Measurements from ENCODE around the gene NUTM2E.
"Not testable (repeated sequence)": the region's sequence is repeated elsewhere in the genome, so short reads cannot be mapped to it uniquely, and the experiment has no call there.

DNA sequence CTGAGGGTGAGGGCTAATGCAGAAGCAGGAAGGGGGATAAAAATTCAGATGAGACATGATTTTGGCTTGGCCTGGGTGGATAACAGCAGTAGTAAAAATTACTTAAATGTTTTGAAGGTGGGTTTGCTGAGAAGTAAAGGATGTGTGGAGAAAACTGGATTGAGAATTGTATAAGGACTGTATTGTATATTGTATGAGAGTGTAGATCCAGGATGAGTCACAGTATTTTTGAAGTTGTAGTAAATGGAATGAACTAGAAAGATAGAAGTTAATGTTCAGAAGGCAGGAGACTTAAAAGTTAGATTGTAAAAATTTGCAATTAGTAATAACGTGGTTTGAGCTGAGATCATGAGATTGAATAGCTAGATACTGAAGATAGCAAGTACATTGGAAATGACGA is 10.2 kb upstream of the NUTM2E start:
- TF ChIP-seq, protein P1, sequence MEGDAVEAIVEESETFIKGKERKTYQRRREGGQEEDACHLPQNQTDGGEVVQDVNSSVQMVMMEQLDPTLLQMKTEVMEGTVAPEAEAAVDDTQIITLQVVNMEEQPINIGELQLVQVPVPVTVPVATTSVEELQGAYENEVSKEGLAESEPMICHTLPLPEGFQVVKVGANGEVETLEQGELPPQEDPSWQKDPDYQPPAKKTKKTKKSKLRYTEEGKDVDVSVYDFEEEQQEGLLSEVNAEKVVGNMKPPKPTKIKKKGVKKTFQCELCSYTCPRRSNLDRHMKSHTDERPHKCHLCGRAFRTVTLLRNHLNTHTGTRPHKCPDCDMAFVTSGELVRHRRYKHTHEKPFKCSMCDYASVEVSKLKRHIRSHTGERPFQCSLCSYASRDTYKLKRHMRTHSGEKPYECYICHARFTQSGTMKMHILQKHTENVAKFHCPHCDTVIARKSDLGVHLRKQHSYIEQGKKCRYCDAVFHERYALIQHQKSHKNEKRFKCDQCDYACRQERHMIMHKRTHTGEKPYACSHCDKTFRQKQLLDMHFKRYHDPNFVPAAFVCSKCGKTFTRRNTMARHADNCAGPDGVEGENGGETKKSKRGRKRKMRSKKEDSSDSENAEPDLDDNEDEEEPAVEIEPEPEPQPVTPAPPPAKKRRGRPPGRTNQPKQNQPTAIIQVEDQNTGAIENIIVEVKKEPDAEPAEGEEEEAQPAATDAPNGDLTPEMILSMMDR (IDR thresholded peaks at IDR 0.05) = not testable (repeated sequence)
- not testable (repeated sequence) for TF ChIP-seq EP300, POLR2A (IDR thresholded peaks at IDR 0.05)
